Activated B cell treated with CpG ODN at 0.5 μM for 24 hours (primary cell): ENCODE measurements around the gene MAML3. TPM values are rescaled to one million over a fixed set of nuclear protein-coding genes. Genes with fewer than 3 reads are reported as not detected.
A peak's percentile ranks its signal among the peaks of the same experiment; 100 is the strongest.

Source experiments
- ATAC-seq: fragments of 200-7000 bp; cut with Tn5 transposase; one replicate; pipeline ENCODE4 v1.10.0; 2021; ENCODE audit warnings: low read depth, mild to moderate bottlenecking, moderate library complexity
- CTCF ChIA-PET: fragments of 350-600 bp; sonication (Branson Sonifier 250); formaldehyde crosslinking; loops from one replicate; lab custom pipeline; 2021; ENCODE audit warnings: antibody characterized with exemption; lab: Charles Lee
- POLR2A ChIA-PET: fragments of 350-600 bp; sonication (Branson Sonifier 250); formaldehyde crosslinking; loops from one replicate; lab custom pipeline; 2021; ENCODE audit warnings: antibody characterized with exemption; lab: Charles Lee
- DNase-seq: peaks from one replicate; pipeline ENCODE4 v3.0.0; 2022
- H3K27ac Mint-ChIP-seq: one replicate; pipeline ENCODE4 v1.8.0; 2020; ENCODE audit warnings: mixed read lengths
- H3K27me3 Mint-ChIP-seq: one replicate; pipeline ENCODE4 v1.8.0; 2021; ENCODE audit warnings: mixed read lengths
- H3K36me3 Mint-ChIP-seq: one replicate; pipeline ENCODE4 v1.8.0; 2021; ENCODE audit warnings: low read depth, mixed read lengths
- H3K4me1 Mint-ChIP-seq: one replicate; pipeline ENCODE4 v1.8.0; 2021; ENCODE audit warnings: mixed read lengths
- H3K4me3 Mint-ChIP-seq: one replicate; pipeline ENCODE4 v1.8.0; 2020; ENCODE audit warnings: mild to moderate bottlenecking, mixed read lengths
- H3K9me3 Mint-ChIP-seq: one replicate; pipeline ENCODE4 v1.8.0; 2020; ENCODE audit warnings: mixed read lengths
- intact Hi-C: fragments of 100-400 bp; cut with micrococcal nuclease; formaldehyde crosslinking; loops from one replicate; pipeline ENCODE4 v1.15.1; 2024
- total RNA-seq: library from RNA; stranded (reverse); gene quantifications from 2 replicates; pipeline ENCODE4 v1.2.3, GENCODE V29; 2022
- TF ChIP-seq, protein P1 (sequence below): fragments of 200-600 bp; IDR thresholded peaks from one replicate; pipeline ENCODE4 v1.8.0; 2022; ENCODE audit warnings: antibody characterized with exemption, mild to moderate bottlenecking

Gene MAML3
- total RNA-seq, 1 donor from 2014 or later, result 2.6 TPM

DNA sequence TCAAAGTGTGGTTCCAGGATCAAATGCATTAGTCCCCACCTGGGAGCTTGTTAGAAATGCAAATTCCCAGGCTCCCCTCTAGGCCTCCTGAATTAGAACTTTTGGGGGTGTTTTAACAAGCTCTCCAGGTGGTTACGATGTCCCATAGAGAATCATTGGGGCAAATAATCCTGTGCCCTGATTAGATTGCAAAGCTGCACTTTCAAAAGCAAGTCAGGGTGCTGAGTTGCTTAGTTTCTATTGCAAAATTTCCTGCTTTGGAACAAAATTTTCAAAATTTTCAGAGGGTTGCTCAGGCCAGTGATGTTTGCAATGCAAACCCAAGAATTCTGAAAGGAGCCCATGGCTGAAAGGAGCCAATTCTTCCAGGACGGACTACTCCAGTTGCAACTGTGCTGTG lies 417.3 kb downstream of the MAML3 start:
- no peak overlapping the region for H3K4me3 Mint-ChIP-seq
- POLR2A ChIA-PET, result no interaction called here
- no peak overlapping the region for H3K27ac Mint-ChIP-seq

DNA sequence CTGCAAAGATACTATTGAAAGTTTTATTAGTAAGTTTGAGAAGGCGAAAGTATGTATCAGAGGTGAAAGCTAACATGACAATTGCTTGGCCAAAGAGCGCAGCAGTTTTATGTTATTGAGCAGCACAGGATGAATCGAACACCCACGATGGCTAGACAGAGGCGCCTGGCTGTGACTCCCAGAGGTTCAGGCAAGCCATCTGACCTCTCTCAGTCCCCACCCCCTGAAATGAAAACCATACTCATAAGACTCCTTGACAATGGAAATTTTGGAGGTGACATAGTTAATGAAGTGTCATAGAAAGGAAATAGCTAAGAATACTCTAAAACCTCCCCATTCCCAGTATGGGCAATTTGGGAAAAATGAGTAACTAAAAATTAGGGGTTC lies 417.7 kb downstream of the MAML3 start:
- Mint-ChIP-seq H3K4me1 (peaks cover 15% of the 10 kb centered on the region), H3K9me3 (no peaks in the 10 kb centered on the region), H3K4me3 (no peak overlapping the region), H3K36me3 (no peaks in the 10 kb centered on the region), H3K27ac (no peak overlapping the region), H3K27me3 (peaks cover 13% of the 10 kb centered on the region)
- POLR2A ChIA-PET, result no interaction called here
- intact Hi-C loops, result loop anchor here (5.0 kb wide), 1 partner anchor 876 kb away; no protein-coding TSS in a partner anchor
- DNase-seq (no peak), ATAC-seq (no peak)
- CTCF ChIA-PET, result interaction anchor here (0.6 to 5.6 kb wide), 4 partner anchors 133 to 637 kb away, joined by 3 to 42 read pairs (median 4); partner anchors contain the start of gene SCOC
- TF ChIP-seq, protein P1, sequence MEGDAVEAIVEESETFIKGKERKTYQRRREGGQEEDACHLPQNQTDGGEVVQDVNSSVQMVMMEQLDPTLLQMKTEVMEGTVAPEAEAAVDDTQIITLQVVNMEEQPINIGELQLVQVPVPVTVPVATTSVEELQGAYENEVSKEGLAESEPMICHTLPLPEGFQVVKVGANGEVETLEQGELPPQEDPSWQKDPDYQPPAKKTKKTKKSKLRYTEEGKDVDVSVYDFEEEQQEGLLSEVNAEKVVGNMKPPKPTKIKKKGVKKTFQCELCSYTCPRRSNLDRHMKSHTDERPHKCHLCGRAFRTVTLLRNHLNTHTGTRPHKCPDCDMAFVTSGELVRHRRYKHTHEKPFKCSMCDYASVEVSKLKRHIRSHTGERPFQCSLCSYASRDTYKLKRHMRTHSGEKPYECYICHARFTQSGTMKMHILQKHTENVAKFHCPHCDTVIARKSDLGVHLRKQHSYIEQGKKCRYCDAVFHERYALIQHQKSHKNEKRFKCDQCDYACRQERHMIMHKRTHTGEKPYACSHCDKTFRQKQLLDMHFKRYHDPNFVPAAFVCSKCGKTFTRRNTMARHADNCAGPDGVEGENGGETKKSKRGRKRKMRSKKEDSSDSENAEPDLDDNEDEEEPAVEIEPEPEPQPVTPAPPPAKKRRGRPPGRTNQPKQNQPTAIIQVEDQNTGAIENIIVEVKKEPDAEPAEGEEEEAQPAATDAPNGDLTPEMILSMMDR, result no peak

More for the DNA sequence above, 417.3 kb downstream of the MAML3 start:
- DNase-seq (no peak), ATAC-seq (no peak)
- Mint-ChIP-seq H3K27me3 (peaks cover 13% of the 10 kb centered on the region), H3K36me3 (no peaks in the 10 kb centered on the region), H3K4me1 (peaks cover 15% of the 10 kb centered on the region), H3K9me3 (no peaks in the 10 kb centered on the region)
- intact Hi-C loops, result loop anchor here (5.0 kb wide), 1 partner anchor 876 kb away; no protein-coding TSS in a partner anchor
- TF ChIP-seq, protein P1, result no peak
- CTCF ChIA-PET, result interaction anchor here (0.6 to 5.6 kb wide), 4 partner anchors 133 to 637 kb away, joined by 3 to 42 read pairs (median 4); partner anchors contain the start of gene SCOC

DNA sequence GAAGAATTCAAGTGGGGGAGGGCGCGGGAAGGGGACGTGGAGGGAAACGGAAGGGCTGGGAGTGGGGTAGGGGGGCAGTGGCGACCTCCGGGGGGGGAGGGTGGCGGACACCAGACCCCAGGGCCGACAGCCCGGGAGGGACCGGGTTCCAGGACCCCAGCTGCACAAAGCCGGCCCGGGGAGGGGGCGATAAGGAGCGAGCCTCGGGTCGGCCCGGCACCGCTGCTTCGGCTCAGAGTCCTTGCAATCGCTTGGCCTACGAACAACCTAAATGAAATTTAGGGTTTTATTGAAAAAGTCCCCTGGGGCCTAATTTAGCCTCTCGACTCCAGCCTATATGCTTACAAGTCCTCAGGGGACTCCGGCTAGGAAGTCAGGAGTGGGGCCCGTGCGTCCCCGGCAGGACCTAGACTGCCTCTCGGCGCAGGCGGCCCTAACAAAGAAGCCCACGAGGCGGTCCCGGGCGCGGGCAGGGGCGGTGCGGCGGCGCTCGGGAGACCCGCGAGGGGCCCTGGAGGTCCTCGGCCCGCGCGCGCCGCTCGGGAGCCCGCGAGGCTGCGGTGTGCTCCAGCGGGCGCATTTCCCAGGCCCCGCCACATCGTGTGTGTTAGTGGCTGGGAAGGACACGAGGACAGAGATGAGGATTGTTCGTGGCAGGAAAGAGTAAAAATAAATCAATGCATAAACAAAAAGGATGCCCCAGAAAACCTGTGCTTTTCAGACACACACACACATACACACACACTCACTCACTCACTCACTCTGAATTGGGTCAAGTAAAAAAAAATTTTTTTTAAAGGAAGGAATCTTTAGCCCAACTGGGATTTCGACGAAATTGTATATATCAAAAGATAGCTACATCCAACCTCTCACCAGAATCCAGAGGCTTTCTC lies 418.4 kb downstream of the MAML3 start:
- peak; percentile 13 for ATAC-seq
- DNase-seq, result peak; percentile 32
- H3K27me3 Mint-ChIP-seq, result peaks cover 13% of the 10 kb centered on the region
- no peaks in the 10 kb centered on the region for H3K9me3 Mint-ChIP-seq
- no peak overlapping the region for H3K27ac Mint-ChIP-seq
- ChIA-PET CTCF (interaction anchor here (0.6 to 5.6 kb wide), 5 partner anchors 132 to 638 kb away, joined by 3 to 42 read pairs (median 4); partner anchors contain the start of gene SCOC), POLR2A (no interaction called here)
- H3K4me3 Mint-ChIP-seq, result peak overlapping the region; percentile 76
- intact Hi-C loops, result loop anchor here (1.0 to 5.0 kb wide), 7 partner anchors 212 to 877 kb away; no protein-coding TSS in a partner anchor
- TF ChIP-seq, protein P1, result no peak
- H3K4me1 Mint-ChIP-seq, result peaks cover 15% of the 10 kb centered on the region
- no peaks in the 10 kb centered on the region for H3K36me3 Mint-ChIP-seq

DNA sequence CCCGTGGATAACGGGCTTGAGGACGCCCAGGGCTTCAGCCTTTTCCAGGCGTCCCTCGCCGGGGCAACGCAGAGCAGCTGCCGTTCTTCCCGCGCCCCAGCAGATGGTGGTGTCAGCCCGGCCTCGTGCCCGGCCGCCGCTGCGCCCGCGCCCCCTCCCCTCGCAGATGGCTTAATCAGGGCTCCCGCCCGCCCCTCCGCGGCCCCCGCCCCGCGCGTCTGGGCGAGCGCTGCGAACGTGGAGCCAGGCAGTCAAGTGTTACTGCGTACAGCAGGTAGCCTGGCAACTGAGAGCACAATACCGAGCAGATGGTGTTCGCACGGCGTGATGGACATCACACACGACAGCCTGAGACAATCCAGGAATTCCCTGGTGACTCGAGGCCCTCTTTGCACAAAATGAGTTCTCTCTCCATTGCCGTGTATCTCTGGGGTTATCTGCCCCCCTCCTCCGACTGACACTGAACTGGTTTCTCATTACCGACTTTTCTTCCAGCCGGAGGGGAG lies 419.1 kb downstream of the MAML3 start:
- Mint-ChIP-seq H3K36me3 (no peaks in the 10 kb centered on the region), H3K4me3 (peak overlapping the region; percentile 76), H3K9me3 (no peaks in the 10 kb centered on the region), H3K27me3 (peaks cover 13% of the 10 kb centered on the region), H3K27ac (no peak overlapping the region), H3K4me1 (peaks cover 15% of the 10 kb centered on the region)
- TF ChIP-seq, protein P1, result no peak
- peak; percentile 66 for DNase-seq
- ChIA-PET POLR2A (no interaction called here), CTCF (interaction anchor here (0.7 to 5.6 kb wide), 7 partner anchors 314 to 875 kb away, joined by 3 to 42 read pairs (median 4); no protein-coding TSS in a partner anchor)
- peak; percentile 87 for ATAC-seq
- intact Hi-C loops, result loop anchor here (1.0 to 5.0 kb wide), 8 partner anchors 212 to 877 kb away; no protein-coding TSS in a partner anchor
